Superior temporal gyrus (tissue), 1 donor: ENCODE data around the gene REEP1.
"Not testable (repeated sequence)": the region's sequence is repeated elsewhere in the genome, so short reads cannot be mapped to it uniquely, and the experiment has no call there.

ENCODE experiments used
- DNase-seq: peaks from one replicate; pipeline ENCODE4 v3.0.0-alpha.2; 2016; ENCODE audit errors: extremely low spot score

The REEP1 gene

GRCh38 chr2:86283411-86284030, 53.9 kb downstream of the REEP1 start:
- no peak for DNase-seq

- no peak for DNase-seq
Measured at GRCh38 chr2:86281066-86281700, 56.2 kb downstream of the REEP1 start.

- DNase-seq: no peak
Measured at GRCh38 chr2:86280191-86280667, 57.2 kb downstream of the REEP1 start.

DNA sequence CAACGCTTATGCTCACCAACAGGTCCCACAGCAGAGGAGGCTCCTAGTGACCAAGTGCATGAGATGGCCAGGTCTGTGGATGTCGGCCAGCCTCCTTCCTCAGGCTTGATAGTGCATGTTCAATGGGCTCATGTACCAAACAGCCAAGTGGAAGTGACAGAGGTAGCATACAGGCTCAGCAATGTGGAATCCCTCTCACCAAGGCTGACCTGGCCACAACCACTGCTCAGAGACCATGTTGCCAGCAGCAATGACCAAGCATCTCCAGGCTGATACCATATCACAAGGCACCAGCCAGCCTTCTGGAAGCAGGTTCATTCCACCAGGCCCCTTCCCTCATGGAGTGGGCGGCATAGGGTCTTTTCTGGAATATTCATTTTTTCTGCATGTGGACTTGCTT, 61.5 kb downstream of the REEP1 start:
- DNase-seq: no peak

- no peak for DNase-seq
Measured at GRCh38 chr2:86275384-86275799, 62.0 kb downstream of the REEP1 start.

DNA sequence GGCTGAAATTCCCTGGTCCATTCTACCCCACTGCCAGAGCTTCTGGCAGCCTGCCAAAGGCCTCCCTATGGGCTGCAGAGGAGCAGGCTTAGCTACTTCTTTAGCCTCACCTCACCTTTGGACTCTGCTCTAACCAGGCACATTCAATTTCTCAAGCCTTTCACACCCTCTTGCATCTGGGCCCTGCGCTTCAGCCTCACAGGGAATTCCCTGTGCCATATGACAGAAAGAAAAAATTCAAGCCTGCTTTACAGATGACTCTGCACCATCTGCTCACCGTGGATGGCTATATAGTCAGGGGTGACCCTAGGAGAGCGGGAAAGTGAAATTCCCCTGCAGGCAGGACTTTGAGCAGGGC, 62.5 kb downstream of the REEP1 start:
- no peak for DNase-seq

DNA sequence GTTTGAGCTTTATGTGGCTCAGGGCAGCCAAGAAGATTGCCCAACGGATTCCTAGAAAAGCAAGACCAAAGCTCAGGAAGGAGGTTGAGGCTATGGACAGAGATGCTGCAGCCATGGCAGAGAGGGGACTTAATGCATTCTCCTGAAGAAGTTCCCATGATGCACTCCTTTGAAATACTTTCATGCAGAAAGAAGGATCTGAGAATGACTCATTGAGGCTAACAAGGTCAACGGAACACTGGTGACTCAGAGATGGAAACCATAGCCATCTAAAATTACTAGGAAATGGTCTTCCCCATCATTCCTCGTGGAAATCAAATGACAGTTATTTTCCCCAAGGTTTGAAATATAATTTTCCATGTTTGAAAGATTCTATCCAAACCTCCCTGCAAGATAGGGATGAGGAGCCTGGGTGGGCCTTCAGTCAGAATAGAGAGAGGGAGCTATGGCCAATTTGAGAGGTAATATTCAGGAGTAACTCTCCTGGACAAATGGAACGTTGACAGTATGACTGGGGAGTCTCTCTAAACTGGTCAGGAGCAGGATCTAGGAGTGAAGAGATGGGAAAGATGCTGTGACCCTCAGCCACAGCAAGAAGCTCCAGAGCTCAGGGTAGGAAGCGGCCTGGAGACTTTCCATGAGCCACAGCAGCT, 63.0 kb downstream of the REEP1 start:
- DNase-seq: no peak

DNA sequence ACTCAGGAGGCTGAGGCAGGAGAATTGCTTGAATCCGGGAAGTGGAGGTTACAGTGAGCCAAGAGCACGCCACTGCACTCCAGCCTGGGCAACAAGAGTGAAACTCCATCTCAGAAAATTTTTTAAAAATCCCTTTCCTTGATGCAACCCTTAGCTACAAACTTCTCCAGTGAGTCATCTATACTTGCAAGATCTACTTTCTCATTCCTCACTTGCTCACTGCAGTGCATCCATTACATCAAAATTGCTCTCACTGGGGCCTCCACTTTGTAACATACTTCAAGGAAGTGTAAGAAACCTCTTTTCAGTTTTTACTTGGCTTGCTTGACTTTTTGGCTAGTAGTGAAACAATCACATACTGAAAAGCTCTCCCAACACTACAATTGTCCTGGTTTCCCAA, 65.3 kb downstream of the REEP1 start:
- no peak for DNase-seq

DNA sequence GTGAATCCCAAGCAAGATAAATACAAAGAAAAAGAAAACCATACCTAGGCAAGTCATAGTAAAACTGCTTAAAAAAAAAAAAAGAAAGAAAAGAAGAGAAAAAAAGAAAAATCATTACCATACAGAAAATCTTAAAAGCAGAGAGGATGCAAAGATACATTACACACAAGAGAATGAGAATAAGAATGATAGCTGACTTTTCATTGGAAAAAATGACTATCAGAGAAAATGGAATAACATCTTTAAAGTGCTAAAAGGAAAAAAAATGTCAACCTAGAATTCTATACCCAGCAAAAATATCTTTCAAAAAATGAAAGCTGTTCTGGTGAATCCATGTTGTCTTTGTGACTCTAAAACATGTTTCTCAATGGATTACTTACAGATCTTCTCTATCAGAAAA, 66.2 kb downstream of the REEP1 start:
- DNase-seq: no peak

DNA sequence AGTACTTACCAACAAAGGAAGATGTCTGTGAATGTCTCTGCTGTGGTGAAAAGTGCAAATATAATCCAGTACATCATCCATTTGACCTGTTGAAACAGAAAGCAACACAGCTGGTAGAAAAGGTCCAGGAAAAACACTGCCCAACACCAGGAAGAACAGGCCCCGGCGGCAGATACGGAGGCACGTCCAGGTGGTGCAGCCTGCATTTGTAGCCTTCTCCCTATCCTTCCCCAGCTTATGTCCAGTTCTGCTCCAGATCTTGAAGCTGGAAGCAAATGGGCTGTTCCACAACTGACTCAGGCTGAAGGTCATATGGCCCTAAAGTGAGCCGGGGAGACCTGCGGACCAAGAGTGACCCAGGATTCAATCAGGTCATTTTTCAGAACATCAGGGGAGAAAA, 73.5 kb downstream of the REEP1 start:
- DNase-seq: no peak

DNA sequence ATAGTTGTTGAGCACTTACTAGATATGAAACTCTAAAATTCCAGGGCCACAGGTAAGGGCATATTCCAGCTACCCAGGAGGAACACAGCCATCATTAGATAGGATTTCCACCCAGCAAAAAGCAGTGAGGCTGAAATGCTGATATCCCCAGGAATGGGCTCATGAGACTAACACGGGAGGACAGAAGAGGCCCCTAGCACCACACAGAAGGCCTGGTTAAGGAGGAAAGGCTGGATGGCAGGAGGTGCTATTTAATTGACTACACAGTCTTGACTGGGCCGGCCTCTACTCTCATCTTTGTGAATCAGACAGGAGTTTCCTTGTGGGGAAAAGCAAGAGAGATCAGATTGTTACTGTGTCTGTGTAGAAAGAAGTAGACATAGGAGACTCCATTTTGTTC, 76.4 kb downstream of the REEP1 start:
- DNase-seq: no peak

- no peak for DNase-seq
Measured at GRCh38 chr2:86258106-86258505, 79.3 kb downstream of the REEP1 start.

- DNase-seq: no peak
Measured at GRCh38 chr2:86256982-86257381, 80.4 kb downstream of the REEP1 start.

- DNase-seq: no peak
Measured at GRCh38 chr2:86256300-86256699, 81.1 kb downstream of the REEP1 start.

GRCh38 chr2:86254576-86255538, 82.6 kb downstream of the REEP1 start:
- no peak for DNase-seq

DNA sequence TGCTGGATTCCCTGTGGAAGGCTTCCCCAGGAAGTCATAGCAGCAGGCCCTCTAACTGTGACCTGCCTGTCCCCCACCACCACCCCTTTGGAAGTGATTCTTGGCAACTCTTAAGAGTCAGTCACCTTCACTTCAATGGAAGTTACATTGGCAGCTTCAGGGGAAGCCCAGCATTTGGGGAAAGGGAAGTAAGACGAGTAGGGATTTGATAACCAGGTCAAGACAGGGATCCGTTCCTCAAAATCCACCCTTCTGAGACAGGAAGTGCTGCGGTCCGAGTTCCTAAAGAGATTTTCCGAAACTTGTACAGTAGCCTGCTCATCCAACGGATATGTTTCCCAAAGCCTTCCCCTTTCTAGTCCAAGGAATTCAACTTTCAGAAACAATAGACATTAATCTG, 84.0 kb downstream of the REEP1 start:
- no peak for DNase-seq

- DNase-seq: no peak
Measured at GRCh38 chr2:86251840-86252266, 85.6 kb downstream of the REEP1 start.

- DNase-seq: peak; percentile 66
Measured at GRCh38 chr2:86249579-86250391, 87.6 kb downstream of the REEP1 start.

GRCh38 chr2:86249176-86249575, 88.2 kb downstream of the REEP1 start:
- DNase-seq: no peak

DNA sequence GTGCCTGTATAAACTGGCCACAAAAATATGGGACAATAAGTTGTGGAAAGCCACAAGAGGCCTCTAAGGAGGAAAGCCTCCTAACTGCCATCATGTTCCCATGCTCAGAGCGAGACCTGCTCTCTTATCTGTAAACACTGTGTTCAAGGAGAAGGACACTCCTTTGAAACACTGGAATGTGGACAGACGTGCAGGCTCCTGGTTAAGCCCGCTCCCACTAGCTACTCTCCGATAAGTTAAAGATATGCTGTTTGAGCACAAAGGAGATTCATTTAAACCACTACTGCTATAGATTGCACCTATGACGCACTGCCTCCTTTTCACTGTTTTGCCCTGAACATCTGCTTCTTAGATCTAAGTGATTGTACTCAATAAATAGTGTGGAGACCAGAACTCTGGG, 92.2 kb downstream of the REEP1 start:
- DNase-seq: not testable (repeated sequence)

GRCh38 chr2:86244781-86245180, 92.6 kb downstream of the REEP1 start:
- DNase-seq: not testable (repeated sequence)
